ENCODE data around the gene PRSS57. TPM values are rescaled to one million over a fixed set of nuclear protein-coding genes. Genes with fewer than 3 reads are reported as not detected.
"Not testable (repeated sequence)": the region's sequence is repeated elsewhere in the genome, so short reads cannot be mapped to it uniquely, and the experiment has no call there.

Gene PRSS57
- total RNA-seq, 2 experiments from 2014 or later = not detected

DNA sequence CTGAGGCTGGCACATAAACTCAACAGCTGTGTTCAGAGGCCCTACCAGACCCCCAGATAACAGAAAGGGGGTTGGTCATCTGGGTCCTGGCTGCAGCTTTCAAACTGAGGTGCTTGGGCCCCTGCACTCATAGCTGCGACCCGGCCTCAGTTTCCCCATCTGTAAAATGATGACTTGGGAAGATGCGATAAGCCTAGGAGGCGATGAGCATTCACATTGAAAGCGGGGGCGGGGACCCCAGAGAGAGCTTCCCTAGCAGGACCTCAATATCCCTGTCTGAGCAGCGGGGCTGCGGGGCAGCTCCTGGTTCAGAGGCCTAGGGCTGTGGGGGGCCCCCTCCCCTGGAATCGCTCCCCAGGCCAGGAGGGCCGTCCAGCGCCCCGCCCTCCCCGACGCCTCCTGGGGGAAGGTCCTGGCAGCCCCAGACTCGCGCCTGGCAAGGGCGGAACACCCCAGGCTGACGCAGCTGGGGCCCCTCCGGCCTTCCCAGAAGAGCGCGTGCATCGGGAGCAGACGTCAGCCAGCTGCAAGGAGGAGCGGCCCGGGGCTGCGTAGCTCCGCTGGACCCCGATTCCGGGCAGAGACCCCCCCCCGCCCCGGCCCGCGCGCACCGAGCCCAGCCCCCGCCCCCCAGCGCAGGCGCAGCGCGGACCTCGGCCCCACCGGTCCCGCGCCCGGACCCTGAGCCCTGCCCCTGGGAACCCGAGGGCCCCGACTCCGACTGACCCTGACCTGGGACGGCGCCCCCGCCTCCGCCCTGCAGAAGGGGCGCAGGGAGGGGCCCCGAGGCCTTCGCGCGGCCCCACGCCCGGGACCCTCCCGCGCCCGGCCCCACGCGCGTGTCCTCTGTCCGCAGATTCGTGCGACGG is 15.6 kb downstream of the PRSS57 start:
- H3K9me3 Mint-ChIP-seq = no peaks in the 10 kb centered on the region
- ATAC-seq (ENCODE audit: low read depth) (peak; percentile 1), DNase-seq (peak; percentile 63)
- H3K4me3 Mint-ChIP-seq = peak overlapping the region; percentile 75
- no peaks in the 10 kb centered on the region for H3K4me1 Mint-ChIP-seq
- peak overlapping the region; percentile 30 for H3K27ac Mint-ChIP-seq
- H3K27me3 Mint-ChIP-seq = peaks cover 16% of the 10 kb centered on the region
- POLR2A ChIA-PET = interaction anchor here (0.5 to 2.4 kb wide), 5 partner anchors 16 to 173 kb away, joined by 3 to 21 read pairs (median 3); partner anchors contain the start of gene RNF126
- no peaks in the 10 kb centered on the region for H3K36me3 Mint-ChIP-seq

- POLR2A ChIA-PET = interaction anchor here (0.5 to 2.4 kb wide), 3 partner anchors 16 to 173 kb away, joined by 3 to 21 read pairs (median 3); partner anchors contain the start of gene RNF126
- Mint-ChIP-seq H3K4me1 (no peaks in the 10 kb centered on the region), H3K27me3 (peaks cover 17% of the 10 kb centered on the region), H3K9me3 (no peaks in the 10 kb centered on the region), H3K36me3 (no peaks in the 10 kb centered on the region), H3K27ac (peak overlapping the region; percentile 30), H3K4me3 (peak overlapping the region; percentile 75)
- ATAC-seq (ENCODE audit: low read depth) (no peak), DNase-seq (no peak)
Observed at GRCh38 chr19:678791-679388, 16.4 kb downstream of the PRSS57 start.

DNA sequence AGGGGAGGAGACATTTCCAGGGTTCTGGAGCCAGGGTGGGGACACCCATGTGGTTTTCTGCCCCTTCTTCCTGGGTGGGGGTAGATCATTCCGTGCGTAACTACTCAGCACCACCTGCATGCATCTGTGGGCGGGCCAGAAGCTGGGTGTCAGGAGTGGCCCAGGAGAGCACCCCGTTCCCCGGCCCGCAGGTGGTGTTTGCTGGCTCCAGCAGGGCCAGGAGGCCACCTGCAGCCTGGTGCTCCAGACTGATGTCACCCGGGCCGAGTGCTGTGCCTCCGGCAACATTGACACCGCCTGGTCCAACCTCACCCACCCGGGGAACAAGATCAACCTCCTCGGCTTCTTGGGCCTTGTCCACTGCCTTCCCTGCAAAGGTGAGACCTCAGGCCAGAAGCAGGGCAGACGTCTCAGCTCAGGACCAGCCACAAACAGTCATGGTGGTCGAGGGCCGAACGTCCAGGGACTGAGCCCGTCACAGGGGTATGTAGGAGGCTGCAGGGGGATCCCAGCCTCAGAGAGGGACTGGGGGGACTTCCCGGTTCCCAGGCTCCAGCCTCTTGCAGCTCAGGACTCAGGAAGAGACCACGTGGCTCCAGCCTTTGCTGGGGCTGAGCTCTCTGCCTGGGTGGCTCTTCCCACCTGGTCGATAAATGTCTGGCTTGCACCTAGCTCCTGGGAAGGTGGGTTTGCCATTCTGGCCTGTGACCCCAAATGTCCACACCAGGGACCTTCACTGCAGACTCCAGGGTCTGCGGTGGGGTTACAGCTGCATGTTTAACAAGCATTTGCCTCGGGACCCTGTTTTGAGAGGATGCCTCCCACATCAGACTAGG is 17.4 kb downstream of the PRSS57 start:
- Mint-ChIP-seq H3K36me3 (no peaks in the 10 kb centered on the region), H3K4me3 (no peak overlapping the region), H3K4me1 (no peaks in the 10 kb centered on the region), H3K27me3 (peaks cover 22% of the 10 kb centered on the region), H3K9me3 (no peaks in the 10 kb centered on the region), H3K27ac (no peak overlapping the region)
- DNase-seq (no peak), ATAC-seq (ENCODE audit: low read depth) (no peak)
- POLR2A ChIA-PET = interaction anchor here (2.0 kb wide), 1 partner anchor 15 kb away, joined by 7 read pairs; the partner anchor contains the start of gene RNF126

DNA sequence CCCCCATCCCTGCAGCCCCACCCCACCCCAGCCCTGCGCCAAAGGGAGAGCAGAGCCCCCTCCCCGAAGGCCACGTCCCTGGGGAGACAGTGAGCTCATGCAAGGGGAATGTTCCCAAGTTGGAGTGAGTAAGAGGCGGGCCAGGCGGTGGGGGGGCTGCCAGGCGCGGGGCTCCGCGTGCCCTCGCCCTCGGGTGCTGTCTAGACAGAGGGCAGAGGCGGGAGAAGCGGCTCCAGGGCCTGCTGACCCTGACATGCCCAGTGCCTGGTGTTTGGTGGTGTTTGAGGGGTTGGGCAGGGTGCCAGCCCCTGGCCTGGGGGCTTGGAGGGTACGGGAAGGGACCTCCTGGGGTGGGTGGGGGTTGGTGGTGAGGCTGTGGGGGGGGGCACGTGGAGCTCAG is 18.1 kb downstream of the PRSS57 start:
- Mint-ChIP-seq H3K27ac (no peak overlapping the region), H3K4me3 (no peak overlapping the region), H3K27me3 (peaks cover 22% of the 10 kb centered on the region), H3K9me3 (no peaks in the 10 kb centered on the region), H3K4me1 (no peaks in the 10 kb centered on the region), H3K36me3 (no peaks in the 10 kb centered on the region)
- DNase-seq (no peak), ATAC-seq (ENCODE audit: low read depth) (no peak)
- POLR2A ChIA-PET = interaction anchor here (1.1 to 2.0 kb wide), 2 partner anchors 14 to 16 kb away, joined by 5 to 7 read pairs; partner anchors contain the start of gene RNF126

DNA sequence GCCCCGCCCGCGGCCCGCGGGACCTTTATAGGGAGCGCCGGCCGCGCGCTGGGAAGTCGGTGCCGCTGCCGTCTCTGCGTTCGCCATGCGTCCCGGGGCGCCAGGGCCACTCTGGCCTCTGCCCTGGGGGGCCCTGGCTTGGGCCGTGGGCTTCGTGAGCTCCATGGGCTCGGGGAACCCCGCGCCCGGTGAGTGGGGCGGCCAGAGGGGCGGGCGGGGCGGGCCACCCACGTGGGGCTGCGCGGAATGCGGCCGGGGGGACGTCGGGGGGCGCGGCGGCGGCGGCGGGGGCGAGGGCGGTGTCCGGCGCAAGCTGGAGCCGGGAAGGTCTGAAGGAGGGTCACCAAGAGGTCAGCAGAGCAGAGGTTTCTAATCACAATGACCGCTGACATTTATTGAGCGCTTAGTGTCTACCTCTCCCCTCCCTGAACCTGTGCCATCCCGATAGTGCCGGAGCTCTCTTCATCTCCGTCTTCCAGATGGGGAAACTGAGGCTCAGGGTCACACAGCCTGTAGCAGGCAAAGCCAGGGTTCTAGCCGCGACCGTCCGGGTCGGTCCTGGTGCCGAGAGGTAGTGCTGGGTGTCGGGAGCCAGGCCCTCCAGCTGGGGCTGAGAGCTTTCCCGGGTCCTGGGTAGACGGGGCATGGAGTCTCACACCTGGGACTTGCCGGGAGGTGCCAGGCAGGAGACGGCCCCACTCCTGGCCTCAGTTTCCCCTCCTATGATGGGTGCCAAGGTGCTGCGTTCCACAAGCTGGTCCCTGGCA is 18.7 kb downstream of the PRSS57 start, which contains the start of gene FSTL3:
Gene FSTL3 (plus strand): TSS at position 54 of the 767 bp plus-strand sequence. CDS start 32 bp downstream, at position 86.
- no peak within 1 kb of the TSS for H3K4me3 Mint-ChIP-seq

DNA sequence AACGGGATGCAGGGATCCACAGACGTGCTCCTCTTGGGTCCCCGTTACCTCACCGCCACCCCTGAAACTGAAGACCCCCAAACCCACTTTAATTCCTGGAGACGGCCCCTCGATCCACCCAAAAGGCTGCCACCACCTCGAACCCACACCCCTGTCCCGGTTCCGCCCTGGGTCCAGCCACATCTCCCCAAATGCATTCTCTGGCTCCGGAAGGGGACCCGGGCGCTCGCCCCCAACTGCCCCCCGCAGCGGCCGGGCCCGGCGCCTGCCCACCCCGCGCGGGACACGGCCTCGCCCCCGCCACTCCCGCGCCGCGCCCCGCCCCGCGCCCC is 19.3 kb downstream of the PRSS57 start:
- Mint-ChIP-seq H3K9me3 (no peaks in the 10 kb centered on the region), H3K27ac (no peak overlapping the region), H3K36me3 (no peaks in the 10 kb centered on the region), H3K4me3 (no peak overlapping the region), H3K27me3 (peaks cover 22% of the 10 kb centered on the region), H3K4me1 (no peaks in the 10 kb centered on the region)
- no peak for DNase-seq
- ATAC-seq (ENCODE audit: low read depth) = no peak
- POLR2A ChIA-PET = interaction anchor here (1.1 to 1.3 kb wide), 2 partner anchors 15 to 594 kb away, joined by 3 to 5 read pairs; no protein-coding TSS in a partner anchor

More for the DNA sequence above, 18.7 kb downstream of the PRSS57 start, which contains the start of gene FSTL3:
- Mint-ChIP-seq H3K27me3 (peaks cover 22% of the 10 kb centered on the region), H3K36me3 (no peaks in the 10 kb centered on the region), H3K9me3 (no peaks in the 10 kb centered on the region), H3K4me1 (no peaks in the 10 kb centered on the region), H3K27ac (no peak within 1 kb of the TSS)
- POLR2A ChIA-PET = interaction anchor here (1.1 to 2.0 kb wide), 2 partner anchors 13 to 16 kb away, joined by 5 to 7 read pairs; partner anchors contain the start of gene RNF126
- DNase-seq (no peak), ATAC-seq (ENCODE audit: low read depth) (no peak)

GRCh38 chr19:674282-675151 is 20.7 kb downstream of the PRSS57 start:
- Mint-ChIP-seq H3K9me3 (no peaks in the 10 kb centered on the region), H3K27ac (no peak overlapping the region), H3K36me3 (no peaks in the 10 kb centered on the region), H3K4me3 (no peak overlapping the region), H3K4me1 (no peaks in the 10 kb centered on the region), H3K27me3 (peaks cover 25% of the 10 kb centered on the region)
- DNase-seq (no peak), ATAC-seq (ENCODE audit: low read depth) (no peak)
- POLR2A ChIA-PET = interaction anchor here (1.3 kb wide), 1 partner anchor 595 kb away, joined by 3 read pairs; no protein-coding TSS in a partner anchor

GRCh38 chr19:670609-671075 is 24.6 kb downstream of the PRSS57 start:
- ATAC-seq (ENCODE audit: low read depth) = no peak

GRCh38 chr19:668675-669434 is 26.4 kb downstream of the PRSS57 start:
- H3K36me3 Mint-ChIP-seq; ATAC-seq (ENCODE audit: low read depth); H3K27ac Mint-ChIP-seq; DNase-seq; H3K9me3 Mint-ChIP-seq; H3K4me1 Mint-ChIP-seq; POLR2A ChIA-PET; H3K4me3 Mint-ChIP-seq: not testable (repeated sequence)
- H3K27me3 Mint-ChIP-seq = peaks cover 20% of the 10 kb centered on the region

More at GRCh38 chr19:670609-671075, 24.6 kb downstream of the PRSS57 start:
- no peak for DNase-seq
- POLR2A ChIA-PET = no interaction called here
- Mint-ChIP-seq H3K4me3 (no peak overlapping the region), H3K9me3 (no peaks in the 10 kb centered on the region), H3K27me3 (peaks cover 30% of the 10 kb centered on the region), H3K27ac (no peak overlapping the region), H3K36me3 (no peaks in the 10 kb centered on the region), H3K4me1 (no peaks in the 10 kb centered on the region)

- DNase-seq; H3K9me3 Mint-ChIP-seq; H3K27ac Mint-ChIP-seq; POLR2A ChIA-PET; H3K4me3 Mint-ChIP-seq; H3K36me3 Mint-ChIP-seq; ATAC-seq (ENCODE audit: low read depth): not testable (repeated sequence)
- peaks cover 10% of the 10 kb centered on the region for H3K4me1 Mint-ChIP-seq
- peaks cover 16% of the 10 kb centered on the region for H3K27me3 Mint-ChIP-seq
Observed at GRCh38 chr19:666985-667573, 28.2 kb downstream of the PRSS57 start.

Data from activated naive CD8-positive, alpha-beta T cell treated with anti-CD3 and anti-CD28 coated beads, Interleukin-2, amount 10 ng/mL, durations not matched to agents 7 days and 5 days (primary cell).